H9 (cell line): ENCODE results near the gene TUBGCP6. TPM values are rescaled to one million over a fixed set of nuclear protein-coding genes. Genes with fewer than 3 reads are reported as not detected.

Experiments
- DNase-seq: peaks from one replicate; pipeline ENCODE4 v3.0.0-alpha.2; 2017
- H2AFZ ChIP-seq: one replicate; pipeline ENCODE4 v1.6.1; 2013; ENCODE audit warnings: mild to moderate bottlenecking, low read length, control low read depth, moderate library complexity
- H2AK5ac ChIP-seq: 2 replicates; pipeline ENCODE4 v1.6.1; 2013; ENCODE audit warnings: low read length, control low read depth, mixed read lengths; ENCODE audit not compliant: insufficient read length
- H2BK120ac ChIP-seq: one replicate; pipeline ENCODE4 v1.6.1; 2013; ENCODE audit warnings: low read depth, mild to moderate bottlenecking, low read length, control low read depth, inconsistent platforms; ENCODE audit not compliant: poor library complexity, severe bottlenecking
- H2BK12ac ChIP-seq: 2 replicates; pipeline ENCODE4 v1.6.1; 2013; ENCODE audit warnings: low read length, control low read depth, mixed read lengths, low read depth; ENCODE audit not compliant: insufficient read length
- H2BK15ac ChIP-seq: 2 replicates; pipeline ENCODE4 v1.6.1; 2013; ENCODE audit warnings: low read depth, low read length, control low read depth
- H2BK20ac ChIP-seq: one replicate; pipeline ENCODE4 v1.6.1; 2013; ENCODE audit warnings: low read depth, mild to moderate bottlenecking, low read length, control low read depth, inconsistent platforms; ENCODE audit not compliant: poor library complexity, severe bottlenecking
- H2BK5ac ChIP-seq: 2 replicates; pipeline ENCODE4 v1.6.1; 2013; ENCODE audit warnings: low read length, control low read depth, mixed read lengths; ENCODE audit not compliant: insufficient read length
- H3K14ac ChIP-seq: 2 replicates; pipeline ENCODE4 v1.6.1; 2013; ENCODE audit warnings: low read length, control low read depth; ENCODE audit not compliant: insufficient read depth
- H3K18ac ChIP-seq: 2 replicates; pipeline ENCODE4 v1.6.1; 2013; ENCODE audit warnings: low read depth, mild to moderate bottlenecking, mixed read lengths, low read length, control low read depth; ENCODE audit not compliant: insufficient read length
- H3K23ac ChIP-seq: 2 replicates; pipeline ENCODE4 v1.6.1; 2013; ENCODE audit warnings: low read length, control low read depth, mixed read lengths, low read depth; ENCODE audit not compliant: insufficient read length
- H3K23me2 ChIP-seq: 2 replicates; pipeline ENCODE4 v1.6.1; 2013; ENCODE audit warnings: low read depth, mild to moderate bottlenecking, mixed read lengths, low read length, control low read depth; ENCODE audit not compliant: insufficient read length, poor library complexity, severe bottlenecking
- H3K27ac ChIP-seq: 2 replicates; pipeline ENCODE4 v1.5.1; 2013; ENCODE audit warnings: low read length, control low read depth, mixed read lengths, low read depth; ENCODE audit not compliant: insufficient read length
- H3K27me3 ChIP-seq: 2 replicates; pipeline ENCODE4 v1.6.1; 2013; ENCODE audit warnings: low read length, control low read depth, inconsistent platforms; ENCODE audit not compliant: insufficient read depth
- H3K4ac ChIP-seq: 2 replicates; pipeline ENCODE4 v1.6.1; 2013; ENCODE audit warnings: low read depth, mild to moderate bottlenecking, control low read depth, inconsistent platforms, low read length, moderate library complexity
- H3K4me1 ChIP-seq: 2 replicates; pipeline ENCODE4 v1.6.1; 2013; ENCODE audit warnings: low read length, control low read depth, inconsistent platforms; ENCODE audit not compliant: insufficient read depth
- H3K4me2 ChIP-seq: 2 replicates; pipeline ENCODE4 v1.6.1; 2013; ENCODE audit warnings: low read length, control low read depth, mixed read lengths; ENCODE audit not compliant: insufficient read length, insufficient read depth
- H3K56ac ChIP-seq: 2 replicates; pipeline ENCODE4 v1.6.1; 2013; ENCODE audit warnings: low read depth, mild to moderate bottlenecking, mixed read lengths, low read length, control low read depth; ENCODE audit not compliant: insufficient read length
- H3K79me1 ChIP-seq: 2 replicates; pipeline ENCODE4 v1.6.1; 2013; ENCODE audit warnings: low read depth, mild to moderate bottlenecking, moderate library complexity, low read length, control low read depth, inconsistent platforms; ENCODE audit not compliant: insufficient read depth, poor library complexity, severe bottlenecking
- H3K79me2 ChIP-seq: 2 replicates; pipeline ENCODE4 v1.6.1; 2013; ENCODE audit warnings: low read length, control low read depth, inconsistent platforms; ENCODE audit not compliant: insufficient read depth
- H3K9ac ChIP-seq: 2 replicates; pipeline ENCODE4 v1.6.1; 2013; ENCODE audit warnings: low read length, control low read depth, mixed read lengths; ENCODE audit not compliant: insufficient read length; ENCODE audit errors: extremely low read depth
- H3K9me3 ChIP-seq: one replicate; pipeline ENCODE4 v1.6.1; 2013; ENCODE audit warnings: low read depth, low read length, inconsistent platforms; ENCODE audit not compliant: control insufficient read depth
- H3T11ph ChIP-seq: one replicate; pipeline ENCODE4 v1.6.1; 2013; ENCODE audit warnings: mild to moderate bottlenecking, low read length, control low read depth, inconsistent platforms
- H4K20me1 ChIP-seq: one replicate; pipeline ENCODE4 v1.6.1; 2013; ENCODE audit not compliant: control insufficient read depth, insufficient read length, insufficient read depth
- H4K5ac ChIP-seq: 2 replicates; pipeline ENCODE4 v1.6.1; 2013; ENCODE audit warnings: low read depth, mild to moderate bottlenecking, mixed read lengths, low read length, control low read depth; ENCODE audit not compliant: insufficient read length
- H4K8ac ChIP-seq: replicated peaks from 2 replicates; pipeline ENCODE4 v1.6.1; 2013; ENCODE audit warnings: low read length, control low read depth, mixed read lengths, low read depth; ENCODE audit not compliant: insufficient read length
- H4K91ac ChIP-seq: 2 replicates; pipeline ENCODE4 v1.6.1; 2013; ENCODE audit warnings: low read depth, mild to moderate bottlenecking, moderate library complexity, mixed read lengths, low read length, control low read depth; ENCODE audit not compliant: insufficient read length
- H3K27ac Mint-ChIP-seq, 3 experiments: 2 replicates in 2 of 3; 3 replicates in 1 of 3; pipeline ENCODE4 v1.8.0; 2020 to 2021; ENCODE audit warnings: mixed read lengths in 3 of 3, mild to moderate bottlenecking in 1 of 3, moderate library complexity in 1 of 3
- H3K27me3 Mint-ChIP-seq: 2 replicates; pipeline ENCODE4 v1.8.0; 2021; ENCODE audit warnings: low read depth, mild to moderate bottlenecking, moderate library complexity, mixed read lengths
- H3K36me3 Mint-ChIP-seq, 3 experiments: 2 replicates in 2 of 3; 3 replicates in 1 of 3; pipeline ENCODE4 v1.8.0; 2020 to 2021; ENCODE audit warnings: low read depth in 3 of 3, mixed read lengths in 3 of 3; ENCODE audit not compliant: insufficient read depth in 1 of 3
- H3K4me1 Mint-ChIP-seq, 2 experiments: 2 replicates each; pipeline ENCODE4 v1.8.0; 2020; ENCODE audit warnings: mixed read lengths in 2 of 2
- H3K4me3 Mint-ChIP-seq, 2 experiments: 2 replicates in 1 of 2; 3 replicates in 1 of 2; pipeline ENCODE4 v1.8.0; 2020 to 2021; ENCODE audit warnings: mild to moderate bottlenecking in 2 of 2, mixed read lengths in 2 of 2, moderate library complexity in 1 of 2
- H3K9me3 Mint-ChIP-seq, 2 experiments: 2 replicates in 1 of 2; 3 replicates in 1 of 2; pipeline ENCODE4 v1.8.0; 2020; ENCODE audit warnings: mild to moderate bottlenecking in 2 of 2, mixed read lengths in 2 of 2, moderate library complexity in 1 of 2
- WGBS: extraction: QIAGEN DNeasy Blood & Tissue Kit; methylation state at CpG from one replicate; pipeline ENCODE4 v1.1.7; 2013; ENCODE audit warnings: missing lambda C conversion rate, low lambda C conversion rate, mixed read lengths; ENCODE audit not compliant: insufficient read length; ENCODE audit errors: extremely low coverage; 5-methylcytosine and 5-hydroxymethylcytosine counted together
- long read RNA-seq: library from polyadenylated mRNA; unstranded; transcript quantifications from one replicate; pipeline ENCODE4 v2.0.0, GENCODE V29; 2020
- total RNA-seq: library from RNA; stranded (reverse); gene quantifications from 2 replicates; pipeline ENCODE4 v1.2.1, GENCODE V29; 2021
- TF ChIP-seq, protein P1 (sequence below): fragments of 200-600 bp; sonication (generic); conservative IDR thresholded peaks from 3 replicates; pipeline ENCODE4 v1.8.0; 2021; ENCODE audit warnings: antibody characterized with exemption, mild to moderate bottlenecking

The TUBGCP6 gene, protein sequence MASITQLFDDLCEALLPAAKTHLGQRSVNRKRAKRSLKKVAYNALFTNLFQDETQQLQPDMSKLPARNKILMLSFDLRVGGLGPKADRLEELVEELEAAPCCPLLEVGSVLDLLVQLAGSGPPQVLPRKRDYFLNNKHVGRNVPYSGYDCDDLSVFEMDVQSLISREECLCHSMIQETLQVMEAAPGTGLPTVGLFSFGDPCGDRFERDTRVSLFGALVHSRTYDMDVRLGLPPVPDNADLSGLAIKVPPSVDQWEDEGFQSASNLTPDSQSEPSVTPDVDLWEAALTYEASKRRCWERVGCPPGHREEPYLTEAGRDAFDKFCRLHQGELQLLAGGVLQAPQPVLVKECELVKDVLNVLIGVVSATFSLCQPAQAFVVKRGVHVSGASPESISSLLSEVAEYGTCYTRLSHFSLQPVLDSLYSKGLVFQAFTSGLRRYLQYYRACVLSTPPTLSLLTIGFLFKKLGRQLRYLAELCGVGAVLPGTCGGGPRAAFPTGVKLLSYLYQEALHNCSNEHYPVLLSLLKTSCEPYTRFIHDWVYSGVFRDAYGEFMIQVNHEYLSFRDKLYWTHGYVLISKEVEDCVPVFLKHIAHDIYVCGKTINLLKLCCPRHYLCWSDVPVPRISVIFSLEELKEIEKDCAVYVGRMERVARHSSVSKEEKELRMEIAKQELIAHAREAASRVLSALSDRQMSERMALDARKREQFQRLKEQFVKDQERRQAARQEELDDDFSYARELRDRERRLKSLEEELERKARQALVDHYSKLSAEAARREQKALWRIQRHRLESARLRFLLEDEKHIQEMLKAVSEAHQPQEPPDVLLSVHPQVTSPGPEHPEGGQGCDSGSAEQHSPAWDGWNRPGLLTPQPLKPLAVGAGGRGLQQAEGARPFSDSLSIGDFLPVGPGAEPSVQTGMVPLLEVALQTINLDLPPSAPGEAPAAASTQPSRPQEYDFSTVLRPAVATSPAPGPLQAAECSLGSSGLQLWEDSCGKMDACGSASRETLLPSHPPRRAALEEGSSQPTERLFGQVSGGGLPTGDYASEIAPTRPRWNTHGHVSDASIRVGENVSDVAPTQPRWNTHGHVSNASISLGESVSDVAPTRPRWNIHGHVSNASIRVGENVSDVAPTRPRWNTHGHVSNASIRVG (N-terminal part only)
- 28.4 and 29.0 TPM in 2 replicates for total RNA-seq
- long read RNA-seq, full-length matches to known transcripts = 6 of 52 reads
- long read RNA-seq, partial matches to known transcripts = 29 of 52 reads
- long read RNA-seq, other reads (novel, unspliced or antisense) = 17 of 52 reads

DNA sequence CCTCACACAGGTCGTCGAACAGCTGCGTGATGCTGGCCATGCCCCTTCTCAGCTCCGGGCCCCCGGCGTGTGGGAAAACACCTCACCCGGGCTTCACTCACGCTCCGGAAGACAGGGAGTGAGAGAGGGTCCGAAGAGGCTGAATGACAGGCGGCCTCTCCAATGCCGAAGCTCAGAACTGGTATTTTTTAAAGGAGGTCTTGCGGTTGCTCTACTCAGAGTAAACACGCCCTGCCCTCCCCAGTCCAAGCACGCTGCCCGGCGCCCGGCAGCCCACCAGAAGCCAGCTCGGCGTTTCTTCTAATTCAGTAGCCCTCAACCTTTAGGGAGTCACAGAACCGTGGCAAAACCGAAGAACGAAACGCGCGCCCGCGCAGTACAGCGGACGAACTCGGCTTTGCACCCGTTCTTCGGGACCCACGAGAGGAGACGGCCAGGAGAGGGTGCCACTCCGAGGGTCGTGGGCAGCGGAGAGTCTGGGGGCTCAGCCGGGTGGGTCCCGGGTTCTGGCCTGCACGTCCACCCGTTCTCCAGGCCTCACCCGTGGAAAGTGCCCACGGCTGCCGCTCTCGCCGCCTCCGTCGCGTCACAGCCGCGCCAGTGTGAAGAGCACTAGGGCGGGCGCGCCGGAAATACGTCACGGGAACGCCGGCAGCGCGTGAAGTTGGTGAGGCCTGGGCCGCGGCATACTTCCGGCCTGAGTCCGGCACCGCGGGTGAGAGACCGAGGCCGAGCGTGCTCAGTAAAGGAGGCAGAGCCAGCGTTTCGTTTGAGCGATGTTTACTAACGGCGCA, at the start of gene TUBGCP6:
TSS of gene TUBGCP6 (minus strand) at position 604 of the 794 bp plus-strand sequence. CDS start at position 40, 564 bp downstream.
- H3K9ac ChIP-seq = peak within 1 kb of the TSS; percentile 84
- no CpG with 5 or more reads among the region's 76 CpGs for WGBS
- peak within 1 kb of the TSS; percentile 84 for H3K18ac ChIP-seq
- H3K4me1 ChIP-seq = no peaks in the 10 kb centered on the region
- peak; percentile 92 for DNase-seq
- H3T11ph ChIP-seq = no peak within 1 kb of the TSS
- no peak within 1 kb of the TSS for H2BK20ac ChIP-seq
- H3K4me1 Mint-ChIP-seq = peaks cover 22 to 35% of the 10 kb centered on the region in 2 experiments
- H2AK5ac ChIP-seq = no peak within 1 kb of the TSS
- H3K27me3 Mint-ChIP-seq = no peaks in the 10 kb centered on the region; the same call in 1 of the 2 replicates
- TF ChIP-seq, protein P1, sequence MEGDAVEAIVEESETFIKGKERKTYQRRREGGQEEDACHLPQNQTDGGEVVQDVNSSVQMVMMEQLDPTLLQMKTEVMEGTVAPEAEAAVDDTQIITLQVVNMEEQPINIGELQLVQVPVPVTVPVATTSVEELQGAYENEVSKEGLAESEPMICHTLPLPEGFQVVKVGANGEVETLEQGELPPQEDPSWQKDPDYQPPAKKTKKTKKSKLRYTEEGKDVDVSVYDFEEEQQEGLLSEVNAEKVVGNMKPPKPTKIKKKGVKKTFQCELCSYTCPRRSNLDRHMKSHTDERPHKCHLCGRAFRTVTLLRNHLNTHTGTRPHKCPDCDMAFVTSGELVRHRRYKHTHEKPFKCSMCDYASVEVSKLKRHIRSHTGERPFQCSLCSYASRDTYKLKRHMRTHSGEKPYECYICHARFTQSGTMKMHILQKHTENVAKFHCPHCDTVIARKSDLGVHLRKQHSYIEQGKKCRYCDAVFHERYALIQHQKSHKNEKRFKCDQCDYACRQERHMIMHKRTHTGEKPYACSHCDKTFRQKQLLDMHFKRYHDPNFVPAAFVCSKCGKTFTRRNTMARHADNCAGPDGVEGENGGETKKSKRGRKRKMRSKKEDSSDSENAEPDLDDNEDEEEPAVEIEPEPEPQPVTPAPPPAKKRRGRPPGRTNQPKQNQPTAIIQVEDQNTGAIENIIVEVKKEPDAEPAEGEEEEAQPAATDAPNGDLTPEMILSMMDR = peak; percentile 38
- no peak within 1 kb of the TSS; the same call in 1 of the 2 replicates for H3K4ac ChIP-seq
- H3K14ac ChIP-seq = peak within 1 kb of the TSS; percentile 96
- H4K5ac ChIP-seq = no peak within 1 kb of the TSS
- H4K20me1 ChIP-seq = no peaks in the 10 kb centered on the region
- H3K27ac ChIP-seq = no peak within 1 kb of the TSS
- H3K56ac ChIP-seq = no peak within 1 kb of the TSS
- no peaks in the 10 kb centered on the region for H3K9me3 ChIP-seq
- H2BK5ac ChIP-seq = no peak within 1 kb of the TSS
- H3K27ac Mint-ChIP-seq = peak within 1 kb of the TSS; percentile 98 to 99 (median 99)
- H3K9me3 Mint-ChIP-seq = no peaks in the 10 kb centered on the region
- peak within 1 kb of the TSS; percentile 92 for H3K4me2 ChIP-seq
- peaks cover 20% of the 10 kb centered on the region for H3K23me2 ChIP-seq
- peaks cover 2 to 25% (median 12%) of the 10 kb centered on the region in 3 experiments; a peak in 6 of 7 replicates for H3K36me3 Mint-ChIP-seq
- no peaks in the 10 kb centered on the region for H3K27me3 ChIP-seq
- H3K79me2 ChIP-seq = peaks cover 6% of the 10 kb centered on the region; the same call in 1 of the 2 replicates
- no peaks in the 10 kb centered on the region for H3K79me1 ChIP-seq
- no peak within 1 kb of the TSS for H2BK15ac ChIP-seq
- H2BK12ac ChIP-seq = no peak within 1 kb of the TSS
- H2BK120ac ChIP-seq = no peak within 1 kb of the TSS
- H3K23ac ChIP-seq = no peak within 1 kb of the TSS
- peak within 1 kb of the TSS; percentile 96 to 98 for H3K4me3 Mint-ChIP-seq
- no peak within 1 kb of the TSS for H4K91ac ChIP-seq
- no peak within 1 kb of the TSS for H2AFZ ChIP-seq
- no peak within 1 kb of the TSS for H4K8ac ChIP-seq
